GM18498 (cell line): ENCODE results near the gene TMTC2.
"Not testable (repeated sequence)": the region's sequence is repeated elsewhere in the genome, so short reads cannot be mapped to it uniquely, and the experiment has no call there.

Experiments
- ATAC-seq: cut with Tn5 transposase; IDR thresholded peaks from one replicate; pipeline ENCODE4 v1.9.1; 2021; ENCODE audit warnings: mild to moderate bottlenecking, moderate library complexity; ENCODE audit not compliant: unreplicated experiment

The TMTC2 gene

DNA sequence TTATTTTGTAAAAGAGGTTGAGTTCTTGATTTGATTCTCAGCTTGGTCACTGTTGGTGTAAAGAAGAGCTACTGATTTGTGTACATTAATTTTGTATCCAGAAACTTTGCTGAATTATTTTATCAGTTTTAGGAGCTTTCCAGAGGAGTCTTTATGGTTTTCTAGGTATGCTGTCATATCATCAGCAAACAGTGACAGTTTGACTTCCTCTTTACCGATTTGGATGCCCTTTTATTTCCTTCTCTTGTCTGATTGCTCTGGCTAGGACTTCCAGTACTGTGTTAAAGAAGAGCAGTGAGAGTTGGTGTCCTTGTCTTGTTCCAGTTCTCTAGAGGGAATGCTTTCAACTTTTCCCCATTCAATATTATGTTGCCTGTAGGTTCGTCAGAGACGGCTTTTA, 431.2 kb downstream of the TMTC2 start:
- ATAC-seq, result not testable (repeated sequence)

DNA sequence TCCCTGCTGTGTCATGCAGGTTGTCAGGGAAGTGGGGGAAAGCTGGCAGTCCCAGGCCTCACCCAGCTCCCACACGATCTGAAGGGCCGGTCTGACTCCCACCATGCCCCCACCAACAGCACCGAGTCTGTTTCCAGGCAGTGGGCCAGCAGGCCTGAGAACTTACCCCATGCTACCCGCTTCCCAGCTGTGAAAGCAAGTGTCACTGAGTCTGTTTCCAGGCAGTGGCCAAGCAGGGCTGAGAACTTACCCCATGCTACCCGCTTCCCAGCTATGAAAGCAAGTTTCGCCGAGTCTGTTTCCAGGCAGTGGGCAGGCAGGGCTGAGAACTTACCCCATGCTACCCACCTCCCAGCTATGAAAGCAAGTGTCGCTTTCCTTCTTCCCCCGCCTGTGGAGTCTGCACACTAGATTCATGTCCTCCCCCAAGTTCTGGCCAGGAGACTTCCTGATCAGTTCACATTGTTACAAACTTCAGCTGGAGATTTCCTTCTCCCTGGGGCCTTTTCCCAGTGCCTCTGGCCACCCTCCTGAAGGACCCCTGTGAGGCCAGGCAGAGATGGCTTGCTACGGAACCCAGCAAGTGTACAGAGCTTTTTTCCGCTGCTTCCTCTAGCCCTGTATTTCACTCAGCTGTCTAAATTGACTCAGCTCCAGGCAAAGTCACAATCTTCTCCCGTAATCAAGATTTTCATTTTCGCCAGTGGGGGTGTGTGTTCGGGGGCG, 435.4 kb downstream of the TMTC2 start:
- ATAC-seq, result no peak

DNA sequence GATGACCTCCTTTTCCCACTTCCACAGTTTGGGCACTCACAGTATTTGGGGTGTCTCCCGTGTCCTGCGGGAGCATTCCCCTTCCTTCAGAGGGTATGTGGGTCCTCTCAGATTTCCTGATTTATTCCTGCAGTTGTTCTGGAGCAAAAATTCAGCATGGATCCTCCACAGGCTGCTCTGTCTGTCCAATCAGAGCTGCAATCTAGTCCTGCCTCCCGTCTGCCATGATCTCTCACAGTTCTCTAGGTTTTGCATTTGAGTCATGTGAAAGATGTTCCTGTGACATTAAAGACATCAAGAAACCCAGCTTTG, 435.9 kb downstream of the TMTC2 start:
- no peak for ATAC-seq

DNA sequence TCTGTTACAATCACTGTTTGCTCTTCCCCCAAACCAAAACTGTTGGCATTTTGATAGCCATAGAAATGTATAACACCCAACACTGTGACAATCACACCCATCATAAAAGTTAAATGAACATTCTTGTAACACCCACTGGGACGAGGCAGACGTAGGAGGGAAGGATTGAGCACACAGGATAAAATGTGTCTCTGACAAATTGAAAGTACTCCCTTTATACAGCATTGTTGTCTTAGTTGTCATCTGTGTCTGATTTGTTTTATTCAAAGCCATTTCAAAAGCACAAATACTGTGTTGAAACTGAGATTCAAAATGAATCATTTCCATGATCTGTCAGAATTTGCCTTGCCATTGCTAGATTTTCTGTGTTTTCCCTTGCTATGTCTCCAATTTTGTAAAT, 436.3 kb downstream of the TMTC2 start:
- ATAC-seq, result no peak

DNA sequence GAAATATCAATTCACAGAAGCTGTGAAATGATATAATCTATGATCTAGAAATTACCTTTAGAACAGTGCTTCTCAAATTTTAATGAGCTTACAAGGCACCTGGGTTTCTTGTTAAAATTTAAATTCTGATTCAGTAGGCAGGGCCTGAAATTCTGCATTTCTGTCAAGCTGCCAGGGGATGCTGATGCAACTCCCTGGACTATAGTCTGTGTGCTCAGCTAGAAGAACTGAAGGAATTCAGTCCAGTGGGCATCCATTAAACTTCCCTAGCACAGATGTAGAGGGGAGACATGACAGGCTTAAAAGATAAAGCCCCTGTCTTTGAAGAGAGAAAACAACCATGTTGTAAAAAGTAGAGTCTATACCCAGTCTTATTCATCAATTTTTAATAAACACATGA, 441.8 kb downstream of the TMTC2 start:
- no peak for ATAC-seq

DNA sequence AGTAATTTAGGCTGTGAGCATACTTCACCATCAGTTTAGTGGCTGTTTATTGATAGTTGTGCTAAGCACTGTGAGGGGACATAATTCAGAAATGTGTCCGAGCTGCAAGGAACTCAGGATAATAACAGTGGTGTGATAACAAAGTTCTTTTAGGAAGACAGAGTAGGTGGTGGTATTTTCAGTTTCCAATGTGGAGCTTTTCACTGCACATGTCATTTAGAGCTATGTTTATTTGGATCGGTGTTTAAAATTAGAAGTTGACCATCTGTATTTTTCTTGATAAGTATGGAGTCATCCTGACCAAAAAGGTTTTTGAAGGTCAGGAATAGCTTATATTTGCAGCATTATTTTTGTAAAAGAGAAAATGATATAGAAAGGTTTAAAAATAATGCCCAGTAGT, 443.5 kb downstream of the TMTC2 start:
- ATAC-seq, result no peak

DNA sequence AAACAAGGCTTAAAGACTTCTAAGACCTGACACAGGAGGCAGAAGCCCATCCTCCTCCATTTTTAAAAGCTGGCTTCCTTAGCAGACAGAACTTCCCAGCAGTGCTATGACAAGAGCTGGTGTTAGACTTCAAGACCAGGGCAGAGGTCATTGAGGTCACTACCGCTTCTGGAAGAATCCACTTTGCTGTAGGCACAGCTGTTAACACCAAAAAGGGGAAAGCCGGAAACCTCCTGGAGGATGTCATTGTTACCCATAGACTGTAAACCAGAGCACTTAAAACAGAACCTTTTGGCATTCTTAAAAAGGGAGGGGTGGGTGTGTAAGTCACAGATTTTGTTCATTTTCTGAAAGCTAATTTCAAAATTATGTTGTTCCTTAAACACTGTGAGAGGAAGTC, 445.7 kb downstream of the TMTC2 start:
- no peak for ATAC-seq

DNA sequence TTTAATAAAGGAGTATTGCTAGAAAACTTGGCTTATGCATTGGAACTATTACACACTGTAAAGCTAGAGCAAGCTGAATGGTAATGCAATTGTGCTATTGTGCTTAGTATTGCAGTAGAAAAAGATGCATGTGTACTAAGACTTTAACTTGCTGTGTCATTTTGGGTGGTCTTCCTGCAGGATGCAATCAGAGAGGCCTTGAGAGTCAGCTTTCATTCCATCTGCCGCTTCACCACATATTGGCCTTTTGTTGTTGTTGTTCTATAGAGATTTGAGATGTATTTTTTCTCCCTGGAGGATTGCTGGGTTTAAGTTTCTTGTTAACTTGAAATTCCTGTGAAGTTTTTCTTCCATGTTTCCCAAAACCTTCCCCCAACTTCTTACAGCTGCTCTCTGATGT, 449.7 kb downstream of the TMTC2 start:
- no peak for ATAC-seq

DNA sequence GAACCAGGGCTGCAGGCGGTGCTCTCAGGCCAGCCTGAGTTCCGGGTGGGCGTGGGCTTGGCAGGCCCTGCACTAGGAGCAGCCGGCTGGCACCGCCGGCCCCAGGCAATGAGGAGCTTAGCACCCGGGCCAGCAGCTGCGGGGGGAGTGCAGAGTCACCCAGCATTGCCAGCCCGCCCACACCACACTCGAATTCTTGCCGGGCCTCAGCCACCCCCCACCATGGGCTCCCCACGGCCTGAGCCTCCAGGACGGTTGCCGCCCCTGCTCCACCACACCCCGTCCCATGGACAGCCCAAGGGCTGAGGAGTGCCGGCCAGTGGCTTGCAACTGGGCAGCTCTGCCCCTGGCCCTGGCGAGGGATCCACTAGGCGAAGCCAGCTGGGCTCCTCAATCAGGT, 453.4 kb downstream of the TMTC2 start:
- ATAC-seq, result no peak

DNA sequence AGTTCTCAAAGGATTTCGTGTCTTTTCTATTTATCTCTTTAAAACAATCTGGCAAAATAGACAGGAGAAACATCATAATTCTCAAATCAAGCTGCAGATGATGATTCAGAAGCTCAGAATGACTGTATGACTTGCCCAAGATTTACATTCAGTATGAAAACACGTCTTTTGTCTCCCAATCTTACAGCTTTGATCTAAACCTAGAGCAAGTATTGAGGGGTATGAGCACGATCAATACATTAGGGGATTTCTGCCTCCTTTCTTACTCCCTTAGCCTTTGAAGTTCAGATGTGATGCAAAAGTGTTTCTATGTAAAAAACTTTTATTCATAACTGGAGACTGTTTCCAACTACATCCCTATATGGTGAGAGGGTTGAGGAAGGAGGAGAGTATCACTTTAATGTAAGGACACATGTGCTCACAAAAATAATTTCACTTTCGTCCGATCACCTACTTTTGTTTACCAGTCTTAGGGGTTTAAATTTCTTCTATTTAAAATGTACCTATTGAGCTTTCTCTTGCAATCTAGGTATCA, 454.8 kb downstream of the TMTC2 start:
- ATAC-seq, result no peak

DNA sequence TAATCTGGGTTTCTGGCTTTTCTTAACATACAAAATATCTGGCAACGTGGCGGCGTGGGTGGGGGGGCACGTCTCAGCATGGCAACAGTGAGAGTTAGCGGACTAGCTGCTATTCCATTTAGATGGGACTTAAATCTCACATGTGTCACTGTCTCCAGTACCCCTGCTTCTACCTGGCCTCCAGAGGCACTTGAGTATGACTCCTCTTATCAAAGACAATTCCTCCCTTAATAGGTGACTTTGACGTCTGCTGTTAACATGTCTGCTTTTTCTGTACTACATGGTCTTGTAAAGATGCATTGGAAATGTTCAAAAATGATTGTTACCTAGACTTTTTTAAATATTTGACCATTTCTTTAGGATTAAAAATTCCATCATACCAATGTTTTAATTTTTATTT, 456.2 kb downstream of the TMTC2 start:
- ATAC-seq, result no peak

DNA sequence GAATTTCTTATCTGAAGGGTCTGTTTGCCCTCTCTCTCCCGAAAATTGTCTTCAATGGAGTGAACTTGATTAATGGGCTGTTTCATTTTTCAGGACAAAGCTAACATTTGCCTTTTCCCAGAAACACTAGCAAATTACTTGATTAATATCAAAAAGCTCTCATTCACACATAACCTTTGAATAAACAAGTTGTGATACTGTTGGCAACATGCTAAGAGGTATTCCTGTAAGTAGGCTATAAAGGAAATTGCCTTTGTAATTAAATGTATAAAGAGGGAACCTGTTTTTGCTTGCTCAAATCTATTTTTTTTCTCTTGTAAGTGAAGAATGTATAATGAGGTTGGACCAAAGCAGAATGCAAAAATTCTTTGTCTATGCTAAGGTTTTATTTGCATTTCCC, 457.2 kb downstream of the TMTC2 start:
- ATAC-seq, result no peak

DNA sequence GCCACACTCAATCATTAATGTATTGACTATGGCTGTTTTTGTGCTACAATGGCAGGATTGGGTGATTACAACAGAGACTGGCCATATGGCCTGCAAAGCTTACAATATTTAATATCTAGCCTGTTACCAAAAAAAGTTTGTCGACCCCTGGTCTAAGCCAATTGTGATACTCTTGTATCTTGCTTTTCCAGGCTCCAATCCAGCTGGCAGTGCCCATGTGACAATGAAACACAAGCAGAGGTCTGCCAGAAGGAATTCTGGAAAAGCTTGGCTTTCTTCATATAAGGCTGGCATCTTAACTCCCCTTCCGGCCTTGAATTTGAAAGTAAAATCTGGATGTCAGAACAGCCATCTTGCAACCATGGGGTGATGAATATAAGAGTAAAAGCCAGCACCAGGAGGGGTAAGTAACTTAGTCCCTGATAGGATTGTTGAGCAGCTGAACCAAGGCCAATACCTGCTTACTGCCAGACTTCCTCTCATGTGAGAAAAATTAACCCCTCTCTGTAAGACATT, 458.7 kb downstream of the TMTC2 start:
- no peak for ATAC-seq

DNA sequence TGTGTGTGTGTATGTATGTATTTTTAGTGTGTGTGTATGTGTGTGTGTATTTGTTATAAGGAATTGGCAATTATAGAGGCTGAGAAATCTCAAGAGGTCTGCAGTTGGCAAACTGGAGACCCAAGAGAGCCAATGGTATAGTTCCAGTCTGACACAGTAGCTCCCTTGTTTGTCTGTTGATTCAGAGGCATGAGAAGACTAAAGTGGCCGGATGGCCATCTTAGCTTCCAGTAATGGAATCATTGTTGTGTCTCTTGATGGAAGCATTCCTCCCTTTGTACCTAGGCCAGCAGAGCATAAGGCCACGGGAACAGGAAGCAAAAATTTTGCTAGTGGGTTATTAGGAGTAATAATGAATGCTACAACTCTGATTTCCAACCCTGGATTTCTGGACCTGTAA, 460.6 kb downstream of the TMTC2 start:
- ATAC-seq, result no peak

DNA sequence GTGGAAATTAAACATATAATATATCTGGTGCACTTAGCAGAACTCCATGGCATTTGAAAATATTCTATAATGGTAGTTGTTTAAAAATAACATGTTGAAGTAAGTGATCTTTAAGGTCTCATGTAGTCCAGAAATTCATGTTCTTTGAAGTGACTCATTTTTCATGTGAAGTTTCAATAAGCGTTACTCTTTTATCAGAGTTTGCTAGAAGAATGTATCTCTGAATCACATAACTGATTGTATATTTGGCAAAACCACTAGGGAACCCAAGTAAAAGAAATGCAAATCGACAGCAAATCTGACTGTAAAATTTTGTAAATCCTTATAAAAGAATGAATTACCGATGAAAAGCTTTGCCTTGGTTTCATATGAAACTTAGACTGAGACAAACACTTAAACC, 463.3 kb downstream of the TMTC2 start:
- ATAC-seq, result no peak

DNA sequence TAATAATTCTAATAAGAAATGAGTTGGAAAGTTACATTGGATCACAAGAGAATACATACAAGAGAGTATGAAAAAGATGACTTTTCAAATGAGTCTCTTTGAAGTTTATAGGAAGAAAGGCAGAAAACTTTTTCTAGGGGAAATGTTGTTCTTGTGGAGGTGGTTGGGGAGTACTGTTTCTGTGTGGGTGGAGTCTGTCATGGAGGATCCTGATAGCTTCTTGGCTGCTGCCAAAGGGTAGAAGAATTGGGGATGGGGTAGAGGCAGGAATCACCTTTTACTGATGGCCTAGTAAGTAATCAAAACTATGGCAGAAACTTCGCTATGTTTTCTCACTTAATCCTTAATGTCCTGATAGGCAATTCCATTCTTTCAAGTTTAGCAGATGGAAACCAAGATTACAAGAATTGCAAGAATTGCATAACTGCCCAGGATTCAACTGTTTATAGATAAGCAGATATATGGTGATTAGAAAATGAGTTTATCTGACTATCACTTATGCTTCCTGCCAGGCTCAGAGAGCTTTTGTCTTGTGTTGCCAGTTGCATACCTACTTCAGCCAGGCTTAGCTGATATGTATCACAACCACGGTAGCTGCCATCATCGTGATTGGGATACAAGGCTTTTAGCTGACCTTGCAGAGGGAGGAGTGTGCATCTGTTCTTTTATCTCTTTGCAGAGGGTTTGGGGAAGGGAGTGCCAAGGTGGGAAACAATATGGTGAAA, 463.9 kb downstream of the TMTC2 start:
- no peak for ATAC-seq

DNA sequence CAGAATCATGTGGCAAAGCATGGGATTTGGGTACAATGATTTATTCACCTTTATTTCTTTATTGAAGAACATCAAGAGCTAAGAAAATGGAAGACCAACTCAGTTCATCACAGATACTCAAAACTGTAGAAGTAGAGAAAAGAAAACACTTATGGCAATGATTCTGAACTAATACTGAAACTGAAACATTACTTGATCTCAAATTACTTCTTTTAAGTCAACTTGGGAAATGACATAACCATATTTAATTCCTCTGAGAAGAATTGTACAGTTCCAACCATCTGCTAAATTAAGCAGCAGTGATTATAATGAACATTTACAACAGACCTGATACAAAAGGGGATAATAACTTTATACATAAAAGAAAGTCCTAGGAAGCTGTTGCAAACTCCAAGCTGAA, 466.5 kb downstream of the TMTC2 start:
- ATAC-seq, result peak; percentile 83

DNA sequence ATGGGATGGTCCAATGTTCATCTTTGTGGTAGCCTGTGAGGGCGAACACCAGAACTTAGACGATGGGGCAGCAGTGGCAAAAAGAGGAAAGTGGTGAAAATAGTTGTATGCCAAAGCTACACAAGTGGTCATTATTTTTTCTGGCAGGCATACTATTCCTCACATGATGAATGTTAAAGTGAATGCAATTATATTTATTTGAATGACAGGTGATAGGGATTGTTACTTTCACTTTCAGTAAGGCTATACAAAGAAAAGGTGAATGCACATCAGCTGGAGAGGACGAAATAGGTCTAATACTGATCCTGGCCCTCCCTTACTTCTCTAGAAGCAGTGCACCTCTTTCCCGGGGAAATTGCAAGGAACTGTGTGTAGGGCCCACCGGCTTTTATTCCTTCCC, 470.1 kb downstream of the TMTC2 start:
- no peak for ATAC-seq

DNA sequence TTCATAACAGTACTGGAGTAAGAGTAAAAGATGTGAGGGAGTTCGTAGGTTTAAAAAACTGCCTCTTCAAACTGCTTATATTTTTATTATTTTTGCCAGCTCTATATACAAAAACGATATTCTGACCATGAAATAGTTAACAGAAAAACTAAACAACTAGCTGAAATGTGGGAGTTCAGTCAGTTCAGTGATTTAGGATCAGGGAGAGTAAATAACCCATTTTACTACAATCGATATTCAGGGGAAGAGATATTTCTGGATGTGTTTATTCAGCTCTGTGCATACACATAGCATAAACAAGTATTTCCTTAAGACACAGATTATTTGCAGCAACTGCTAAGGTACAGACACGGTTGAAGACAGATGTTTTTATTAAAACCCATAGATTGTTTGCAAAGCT, 470.9 kb downstream of the TMTC2 start:
- ATAC-seq, result no peak

DNA sequence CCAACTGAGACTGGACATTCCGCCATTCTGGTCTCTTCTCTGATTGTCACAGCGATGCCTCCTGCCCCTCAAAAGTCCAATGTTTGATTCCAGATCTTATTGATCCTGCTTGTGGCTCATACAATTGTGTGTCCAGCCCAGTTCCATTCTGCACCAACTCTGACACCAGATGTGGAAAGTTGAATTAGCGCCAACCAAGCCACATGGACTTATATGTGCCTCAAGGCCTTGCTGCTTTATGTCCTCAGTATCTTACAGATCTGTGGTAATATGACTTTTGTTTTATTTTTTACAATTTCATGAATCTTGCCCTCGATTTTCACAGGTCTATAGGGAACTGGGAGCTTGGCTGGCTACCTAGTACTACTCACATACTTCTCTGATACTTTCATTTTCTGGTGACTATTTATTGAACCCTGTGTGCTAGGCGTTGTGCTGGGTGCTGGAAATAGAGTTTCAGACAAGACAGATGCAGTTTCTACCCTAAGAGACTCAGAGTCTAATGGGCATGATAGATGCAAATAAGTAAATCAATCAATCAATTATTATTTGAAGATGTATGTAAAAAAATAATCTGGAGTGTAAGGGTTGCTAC, 472.0 kb downstream of the TMTC2 start:
- peak; percentile 81 for ATAC-seq

DNA sequence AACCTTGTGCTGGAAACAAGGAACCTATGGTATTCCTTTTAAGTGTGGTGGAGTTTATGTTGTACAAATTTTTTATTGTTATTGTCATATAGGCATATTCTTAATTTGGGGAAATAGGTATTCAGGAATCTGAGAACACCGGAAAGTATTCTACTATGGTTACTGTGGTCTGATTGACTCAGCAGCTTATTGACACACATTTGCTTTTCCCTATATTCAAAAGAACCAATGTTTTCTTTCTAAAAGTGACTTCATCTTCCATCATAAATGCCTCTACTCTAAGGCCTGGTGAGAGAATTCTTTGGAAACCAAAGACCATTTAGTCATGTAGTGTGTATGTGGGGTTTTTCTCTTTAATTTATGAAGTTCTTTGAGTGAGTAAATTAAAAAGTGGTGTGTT, 474.8 kb downstream of the TMTC2 start:
- no peak for ATAC-seq

DNA sequence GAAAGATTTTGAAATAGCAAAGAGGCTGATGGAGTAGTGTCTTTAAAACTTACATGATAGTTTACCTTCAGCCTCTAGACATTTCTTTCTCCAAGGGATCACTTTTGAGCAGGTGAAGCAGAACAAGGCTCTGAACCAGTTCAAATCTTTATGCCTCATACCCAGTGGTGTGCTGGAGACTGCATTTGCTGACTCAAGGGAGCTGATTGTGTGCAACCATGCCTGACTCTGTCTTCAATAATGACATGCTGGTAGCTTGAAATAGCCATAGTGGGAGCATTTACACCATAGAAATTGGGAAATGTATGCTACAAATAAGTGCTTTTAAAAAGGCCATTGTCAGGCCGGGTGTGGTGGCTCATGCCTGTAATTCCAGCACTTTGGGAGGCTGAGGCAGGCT, 482.0 kb downstream of the TMTC2 start:
- ATAC-seq, result no peak
